ENCODE results near the gene PPTC7. TPM values are rescaled to one million over a fixed set of nuclear protein-coding genes. Genes with fewer than 3 reads are reported as not detected.

The PPTC7 gene
- total and polyA plus RNA-seq, 10 of the 15 experiments (the other 5 are each of a cell fraction or from before 2014, with no cell fraction given) = 4.0 to 69.6 (median 12.3) TPM

DNA sequence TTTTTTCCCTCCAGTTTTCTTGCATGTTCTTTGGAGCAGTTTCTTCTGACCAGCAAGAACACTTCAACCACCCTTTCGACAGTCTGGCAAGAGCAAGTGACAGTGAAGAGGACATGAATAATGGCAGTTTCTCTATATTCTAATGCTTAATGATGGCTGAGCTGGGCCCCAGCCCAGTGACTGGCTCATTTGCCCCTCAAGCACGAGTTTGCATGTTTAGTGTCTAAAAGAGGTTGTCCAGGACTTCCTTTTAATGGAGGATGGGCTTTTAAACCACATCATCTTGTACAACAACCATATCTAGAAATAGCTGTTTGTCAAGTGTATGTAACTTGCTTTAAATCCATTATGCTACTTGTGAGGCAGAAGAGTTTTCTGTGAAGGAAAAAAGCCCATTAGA is 52.6 kb downstream of the PPTC7 start:
- Histone ChIP-seq H3K9me3 (replicated peaks; ENCODE audit: control insufficient read depth, insufficient read depth, low read length) (no peaks in the 10 kb centered on the region), H2AFZ (ENCODE audit: control insufficient read depth, low read depth, low read length) (no peak overlapping the region), H3K4me2 (ENCODE audit: control insufficient read depth, insufficient read depth) (peak overlapping the region; percentile 62), H3K4me3 (no peak overlapping the region), H4K20me1 (ENCODE audit: control insufficient read depth, insufficient read depth) (no peaks in the 10 kb centered on the region), H3K27ac (ENCODE audit: control insufficient read depth, insufficient read depth) (peak overlapping the region; percentile 80), H3K9ac (ENCODE audit: control insufficient read depth, insufficient read depth, low read length) (no peak overlapping the region; the same call in 1 of the 2 replicates), H3K36me3 (ENCODE audit: control insufficient read depth in 2 of 2, insufficient read depth in 2 of 2, low read length in 1 of 2) (peaks cover 0 to 11% of the 10 kb centered on the region in 2 experiments; a peak in 2 of 4 replicates), H3K27me3 (replicated peaks in 1 of 2; ENCODE audit: control insufficient read depth in 2 of 2, insufficient read depth in 2 of 2, low read length in 1 of 2) (no peaks in the 10 kb centered on the region), H3K4me1 (ENCODE audit: control insufficient read depth, insufficient read depth, low read length) (peaks cover 61% of the 10 kb centered on the region), H3K79me2 (ENCODE audit: control insufficient read depth, insufficient read depth, low read length) (peaks cover 31% of the 10 kb centered on the region)
- ChIA-PET SMC1A (ENCODE audit: uncharacterized antibody, unreplicated experiment) (interaction anchor here (1.0 to 18.4 kb wide), 10 partner anchors 9 to 74 kb away, joined by 4 to 308 read pairs (median 17); no protein-coding TSS in a partner anchor), RAD21 (ENCODE audit: unreplicated experiment) (interaction anchor here (0.7 to 7.3 kb wide), 10 partner anchors 8 to 76 kb away, joined by 3 to 109 read pairs (median 4); partner anchors contain the start of genes FAM216A and GPN3), CTCF (interaction anchor here (0.9 to 5.4 kb wide), 6 partner anchors 11 to 80 kb away, joined by 3 to 52 read pairs (median 12); partner anchors contain the start of gene ARPC3), POLR2A (interaction anchor here (0.5 to 10.4 kb wide), 4 partner anchors 8 to 48 kb away, joined by 3 to 122 read pairs (median 10); no protein-coding TSS in a partner anchor)
- DNase-seq (ENCODE audit: low read depth, low spot score) (no peak), ATAC-seq (peak; percentile 5; the same call in 2 of the 3 replicates), FAIRE-seq (no peak)
- no TSS peak for BruUV-seq (replicated peaks)
- in situ Hi-C loops (cut with MboI) = no loop called here
- whole genome bisulfite sequencing (ENCODE audit: insufficient coverage, insufficient replicate concordance, low lambda C conversion rate, missing lambda C conversion rate) = 3% methylated on average over 2 of the region's 2 CpGs
- intact Hi-C loops (cut with micrococcal nuclease; ENCODE audit: unreplicated experiment) = loop anchor here (2.0 to 10.0 kb wide), 2 partner anchors 52 to 354 kb away; partner anchors contain the start of gene PPTC7
- peak; percentile 35 for TF ChIP-seq MEF2B (IDR thresholded peaks at IDR 0.05; ENCODE audit: partially characterized antibody, poor library complexity, severe bottlenecking)
- no peak for TF ChIP-seq SMARCA5 (IDR thresholded peaks at IDR 0.05)
- TF ChIP-seq SP1 (IDR thresholded peaks at IDR 0.05; ENCODE audit: low read depth, low read length) = no peak
- no peak for TF ChIP-seq PML (IDR thresholded peaks at IDR 0.05; ENCODE audit: low read length)
- no peak for TF ChIP-seq STAT1 (conservative IDR thresholded peaks at IDR 0.05)
- no peak for TF ChIP-seq NFXL1 (IDR thresholded peaks at IDR 0.05; ENCODE audit: borderline replicate concordance)
- TF ChIP-seq MEF2A (IDR thresholded peaks at IDR 0.05; ENCODE audit: insufficient read depth, low read depth, low read length) = peak; percentile 59; the same call in 1 of the 2 replicates
- 0 out of 2 replicates have a peak, but pooled peaks have one; percentile 14 for TF ChIP-seq POLR2AphosphoS2 (IDR thresholded peaks at IDR 0.05; ENCODE audit: low read depth, low read length)
- TF ChIP-seq EP300 (IDR thresholded peaks at IDR 0.05; ENCODE audit: borderline replicate concordance in 1 of 2, control insufficient read depth in 1 of 2, low read depth in 2 of 2, low read length in 2 of 2) = no peak
- 0 out of 2 replicates have a peak, but pooled peaks have one; percentile 20 for TF ChIP-seq FOXM1 (IDR thresholded peaks at IDR 0.05; ENCODE audit: low read depth, low read length)
- TF ChIP-seq, protein P1, sequence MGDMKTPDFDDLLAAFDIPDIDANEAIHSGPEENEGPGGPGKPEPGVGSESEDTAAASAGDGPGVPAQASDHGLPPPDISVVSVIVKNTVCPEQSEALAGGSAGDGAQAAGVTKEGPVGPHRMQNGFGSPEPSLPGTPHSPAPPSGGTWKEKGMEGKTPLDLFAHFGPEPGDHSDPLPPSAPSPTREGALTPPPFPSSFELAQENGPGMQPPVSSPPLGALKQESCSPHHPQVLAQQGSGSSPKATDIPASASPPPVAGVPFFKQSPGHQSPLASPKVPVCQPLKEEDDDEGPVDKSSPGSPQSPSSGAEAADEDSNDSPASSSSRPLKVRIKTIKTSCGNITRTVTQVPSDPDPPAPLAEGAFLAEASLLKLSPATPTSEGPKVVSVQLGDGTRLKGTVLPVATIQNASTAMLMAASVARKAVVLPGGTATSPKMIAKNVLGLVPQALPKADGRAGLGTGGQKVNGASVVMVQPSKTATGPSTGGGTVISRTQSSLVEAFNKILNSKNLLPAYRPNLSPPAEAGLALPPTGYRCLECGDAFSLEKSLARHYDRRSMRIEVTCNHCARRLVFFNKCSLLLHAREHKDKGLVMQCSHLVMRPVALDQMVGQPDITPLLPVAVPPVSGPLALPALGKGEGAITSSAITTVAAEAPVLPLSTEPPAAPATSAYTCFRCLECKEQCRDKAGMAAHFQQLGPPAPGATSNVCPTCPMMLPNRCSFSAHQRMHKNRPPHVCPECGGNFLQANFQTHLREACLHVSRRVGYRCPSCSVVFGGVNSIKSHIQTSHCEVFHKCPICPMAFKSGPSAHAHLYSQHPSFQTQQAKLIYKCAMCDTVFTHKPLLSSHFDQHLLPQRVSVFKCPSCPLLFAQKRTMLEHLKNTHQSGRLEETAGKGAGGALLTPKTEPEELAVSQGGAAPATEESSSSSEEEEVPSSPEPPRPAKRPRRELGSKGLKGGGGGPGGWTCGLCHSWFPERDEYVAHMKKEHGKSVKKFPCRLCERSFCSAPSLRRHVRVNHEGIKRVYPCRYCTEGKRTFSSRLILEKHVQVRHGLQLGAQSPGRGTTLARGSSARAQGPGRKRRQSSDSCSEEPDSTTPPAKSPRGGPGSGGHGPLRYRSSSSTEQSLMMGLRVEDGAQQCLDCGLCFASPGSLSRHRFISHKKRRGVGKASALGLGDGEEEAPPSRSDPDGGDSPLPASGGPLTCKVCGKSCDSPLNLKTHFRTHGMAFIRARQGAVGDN (IDR thresholded peaks at IDR 0.05) = peak; percentile 68; the same call in 1 of the 2 replicates
- TF ChIP-seq BHLHE40 (IDR thresholded peaks at IDR 0.05; ENCODE audit: borderline replicate concordance in 1 of 2, low read depth in 2 of 2, low read length in 1 of 2) = peak; percentile 48 to 51; a peak in 2 of 4 replicates
- peak; percentile 56; the same call in 1 of the 2 replicates for TF ChIP-seq YY1 (IDR thresholded peaks at IDR 0.05; ENCODE audit: low read depth, low read length)
- no peak for TF ChIP-seq HDAC2 (IDR thresholded peaks at IDR 0.05)
- TF ChIP-seq ATF7 (IDR thresholded peaks at IDR 0.05; ENCODE audit: low read depth) = no peak
- TF ChIP-seq RUNX3 (IDR thresholded peaks at IDR 0.05; ENCODE audit: low read length) = peak; percentile 53
- no peak for TF ChIP-seq BMI1 (IDR thresholded peaks at IDR 0.05; ENCODE audit: borderline replicate concordance)

Measured in GM12878 (cell line).